ENCODE data around the gene PGAM5. TPM values are rescaled to one million over a fixed set of nuclear protein-coding genes. Genes with fewer than 3 reads are reported as not detected.
A peak's percentile ranks its signal among the peaks of the same experiment; 100 is the strongest.

The PGAM5 gene
- total and polyA plus RNA-seq, 9 of the 15 experiments (the other 6 are each of a cell fraction or from before 2014, with no cell fraction given): 7.4 to 121 (median 69.5) TPM

DNA sequence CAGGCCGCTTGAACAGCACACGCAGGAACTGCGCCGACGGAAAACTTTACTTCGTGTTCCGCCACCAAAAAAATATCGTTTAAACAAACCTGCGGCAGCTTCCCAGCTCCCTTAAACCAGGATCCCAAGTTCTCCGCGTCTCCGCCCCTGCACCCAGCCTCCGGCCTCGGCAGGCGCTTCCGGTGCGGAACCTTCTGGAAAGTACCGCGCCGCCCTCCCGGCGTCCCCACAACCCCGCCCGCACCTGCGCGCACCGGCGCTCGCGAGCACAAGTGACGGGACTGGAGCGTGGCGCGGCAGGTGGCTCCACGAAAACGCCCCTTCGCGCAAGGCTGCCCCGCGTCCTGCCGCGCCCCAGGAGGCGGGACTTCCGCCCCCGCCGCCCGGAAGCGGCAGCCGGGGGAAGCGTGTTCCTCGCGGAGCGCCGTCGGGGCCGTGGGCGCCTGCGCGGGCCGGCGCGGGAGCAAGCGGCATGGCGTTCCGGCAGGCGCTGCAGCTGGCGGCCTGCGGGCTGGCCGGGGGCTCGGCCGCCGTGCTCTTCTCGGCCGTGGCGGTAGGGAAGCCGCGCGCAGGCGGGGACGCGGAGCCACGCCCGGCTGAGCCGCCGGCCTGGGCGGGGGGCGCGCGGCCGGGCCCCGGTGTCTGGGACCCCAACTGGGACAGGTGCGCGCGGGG lies at the start of gene PGAM5 (continued):
- TF ChIP-seq, protein P1, sequence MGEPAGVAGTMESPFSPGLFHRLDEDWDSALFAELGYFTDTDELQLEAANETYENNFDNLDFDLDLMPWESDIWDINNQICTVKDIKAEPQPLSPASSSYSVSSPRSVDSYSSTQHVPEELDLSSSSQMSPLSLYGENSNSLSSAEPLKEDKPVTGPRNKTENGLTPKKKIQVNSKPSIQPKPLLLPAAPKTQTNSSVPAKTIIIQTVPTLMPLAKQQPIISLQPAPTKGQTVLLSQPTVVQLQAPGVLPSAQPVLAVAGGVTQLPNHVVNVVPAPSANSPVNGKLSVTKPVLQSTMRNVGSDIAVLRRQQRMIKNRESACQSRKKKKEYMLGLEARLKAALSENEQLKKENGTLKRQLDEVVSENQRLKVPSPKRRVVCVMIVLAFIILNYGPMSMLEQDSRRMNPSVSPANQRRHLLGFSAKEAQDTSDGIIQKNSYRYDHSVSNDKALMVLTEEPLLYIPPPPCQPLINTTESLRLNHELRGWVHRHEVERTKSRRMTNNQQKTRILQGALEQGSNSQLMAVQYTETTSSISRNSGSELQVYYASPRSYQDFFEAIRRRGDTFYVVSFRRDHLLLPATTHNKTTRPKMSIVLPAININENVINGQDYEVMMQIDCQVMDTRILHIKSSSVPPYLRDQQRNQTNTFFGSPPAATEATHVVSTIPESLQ (CRISPR knock-in tag; IDR thresholded peaks at IDR 0.05): no peak
- TF ChIP-seq, protein P2, sequence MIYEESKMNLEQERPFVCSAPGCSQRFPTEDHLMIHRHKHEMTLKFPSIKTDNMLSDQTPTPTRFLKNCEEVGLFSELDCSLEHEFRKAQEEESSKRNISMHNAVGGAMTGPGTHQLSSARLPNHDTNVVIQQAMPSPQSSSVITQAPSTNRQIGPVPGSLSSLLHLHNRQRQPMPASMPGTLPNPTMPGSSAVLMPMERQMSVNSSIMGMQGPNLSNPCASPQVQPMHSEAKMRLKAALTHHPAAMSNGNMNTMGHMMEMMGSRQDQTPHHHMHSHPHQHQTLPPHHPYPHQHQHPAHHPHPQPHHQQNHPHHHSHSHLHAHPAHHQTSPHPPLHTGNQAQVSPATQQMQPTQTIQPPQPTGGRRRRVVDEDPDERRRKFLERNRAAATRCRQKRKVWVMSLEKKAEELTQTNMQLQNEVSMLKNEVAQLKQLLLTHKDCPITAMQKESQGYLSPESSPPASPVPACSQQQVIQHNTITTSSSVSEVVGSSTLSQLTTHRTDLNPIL (CRISPR knock-in tag; IDR thresholded peaks at IDR 0.05): no peak
- TF ChIP-seq ZEB2 (IDR thresholded peaks at IDR 0.05) (peak; percentile 84), ZNF778 (CRISPR knock-in tag; IDR thresholded peaks at IDR 0.05) (no peak), ESRRA (IDR thresholded peaks at IDR 0.05; ENCODE audit: borderline replicate concordance, low read depth) (peak; percentile 67; the same call in 1 of the 2 replicates), CBX5 (IDR thresholded peaks at IDR 0.05; ENCODE audit: borderline replicate concordance, low read depth) (0 out of 2 replicates have a peak, but pooled peaks have one; percentile 36), ZNF175 (CRISPR knock-in tag; IDR thresholded peaks at IDR 0.05; ENCODE audit: low read depth) (no peak), ZNF57 (CRISPR knock-in tag; IDR thresholded peaks at IDR 0.05) (no peak), BCOR (IDR thresholded peaks at IDR 0.05) (no peak), RBM39 (optimal IDR thresholded peaks at IDR 0.05; ENCODE audit: low read depth, low read length) (no peak), ZBTB17 (CRISPR knock-in tag; IDR thresholded peaks at IDR 0.05) (0 out of 2 replicates have a peak, but pooled peaks have one; percentile 71), SRSF3 (IDR thresholded peaks at IDR 0.05; ENCODE audit: insufficient read depth, low read length) (no peak)
- TF ChIP-seq, protein P3, sequence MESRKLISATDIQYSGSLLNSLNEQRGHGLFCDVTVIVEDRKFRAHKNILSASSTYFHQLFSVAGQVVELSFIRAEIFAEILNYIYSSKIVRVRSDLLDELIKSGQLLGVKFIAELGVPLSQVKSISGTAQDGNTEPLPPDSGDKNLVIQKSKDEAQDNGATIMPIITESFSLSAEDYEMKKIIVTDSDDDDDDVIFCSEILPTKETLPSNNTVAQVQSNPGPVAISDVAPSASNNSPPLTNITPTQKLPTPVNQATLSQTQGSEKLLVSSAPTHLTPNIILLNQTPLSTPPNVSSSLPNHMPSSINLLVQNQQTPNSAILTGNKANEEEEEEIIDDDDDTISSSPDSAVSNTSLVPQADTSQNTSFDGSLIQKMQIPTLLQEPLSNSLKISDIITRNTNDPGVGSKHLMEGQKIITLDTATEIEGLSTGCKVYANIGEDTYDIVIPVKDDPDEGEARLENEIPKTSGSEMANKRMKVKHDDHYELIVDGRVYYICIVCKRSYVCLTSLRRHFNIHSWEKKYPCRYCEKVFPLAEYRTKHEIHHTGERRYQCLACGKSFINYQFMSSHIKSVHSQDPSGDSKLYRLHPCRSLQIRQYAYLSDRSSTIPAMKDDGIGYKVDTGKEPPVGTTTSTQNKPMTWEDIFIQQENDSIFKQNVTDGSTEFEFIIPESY (CRISPR knock-in tag; IDR thresholded peaks at IDR 0.05): 0 out of 2 replicates have a peak, but pooled peaks have one; percentile 34
- TF ChIP-seq, protein P4, sequence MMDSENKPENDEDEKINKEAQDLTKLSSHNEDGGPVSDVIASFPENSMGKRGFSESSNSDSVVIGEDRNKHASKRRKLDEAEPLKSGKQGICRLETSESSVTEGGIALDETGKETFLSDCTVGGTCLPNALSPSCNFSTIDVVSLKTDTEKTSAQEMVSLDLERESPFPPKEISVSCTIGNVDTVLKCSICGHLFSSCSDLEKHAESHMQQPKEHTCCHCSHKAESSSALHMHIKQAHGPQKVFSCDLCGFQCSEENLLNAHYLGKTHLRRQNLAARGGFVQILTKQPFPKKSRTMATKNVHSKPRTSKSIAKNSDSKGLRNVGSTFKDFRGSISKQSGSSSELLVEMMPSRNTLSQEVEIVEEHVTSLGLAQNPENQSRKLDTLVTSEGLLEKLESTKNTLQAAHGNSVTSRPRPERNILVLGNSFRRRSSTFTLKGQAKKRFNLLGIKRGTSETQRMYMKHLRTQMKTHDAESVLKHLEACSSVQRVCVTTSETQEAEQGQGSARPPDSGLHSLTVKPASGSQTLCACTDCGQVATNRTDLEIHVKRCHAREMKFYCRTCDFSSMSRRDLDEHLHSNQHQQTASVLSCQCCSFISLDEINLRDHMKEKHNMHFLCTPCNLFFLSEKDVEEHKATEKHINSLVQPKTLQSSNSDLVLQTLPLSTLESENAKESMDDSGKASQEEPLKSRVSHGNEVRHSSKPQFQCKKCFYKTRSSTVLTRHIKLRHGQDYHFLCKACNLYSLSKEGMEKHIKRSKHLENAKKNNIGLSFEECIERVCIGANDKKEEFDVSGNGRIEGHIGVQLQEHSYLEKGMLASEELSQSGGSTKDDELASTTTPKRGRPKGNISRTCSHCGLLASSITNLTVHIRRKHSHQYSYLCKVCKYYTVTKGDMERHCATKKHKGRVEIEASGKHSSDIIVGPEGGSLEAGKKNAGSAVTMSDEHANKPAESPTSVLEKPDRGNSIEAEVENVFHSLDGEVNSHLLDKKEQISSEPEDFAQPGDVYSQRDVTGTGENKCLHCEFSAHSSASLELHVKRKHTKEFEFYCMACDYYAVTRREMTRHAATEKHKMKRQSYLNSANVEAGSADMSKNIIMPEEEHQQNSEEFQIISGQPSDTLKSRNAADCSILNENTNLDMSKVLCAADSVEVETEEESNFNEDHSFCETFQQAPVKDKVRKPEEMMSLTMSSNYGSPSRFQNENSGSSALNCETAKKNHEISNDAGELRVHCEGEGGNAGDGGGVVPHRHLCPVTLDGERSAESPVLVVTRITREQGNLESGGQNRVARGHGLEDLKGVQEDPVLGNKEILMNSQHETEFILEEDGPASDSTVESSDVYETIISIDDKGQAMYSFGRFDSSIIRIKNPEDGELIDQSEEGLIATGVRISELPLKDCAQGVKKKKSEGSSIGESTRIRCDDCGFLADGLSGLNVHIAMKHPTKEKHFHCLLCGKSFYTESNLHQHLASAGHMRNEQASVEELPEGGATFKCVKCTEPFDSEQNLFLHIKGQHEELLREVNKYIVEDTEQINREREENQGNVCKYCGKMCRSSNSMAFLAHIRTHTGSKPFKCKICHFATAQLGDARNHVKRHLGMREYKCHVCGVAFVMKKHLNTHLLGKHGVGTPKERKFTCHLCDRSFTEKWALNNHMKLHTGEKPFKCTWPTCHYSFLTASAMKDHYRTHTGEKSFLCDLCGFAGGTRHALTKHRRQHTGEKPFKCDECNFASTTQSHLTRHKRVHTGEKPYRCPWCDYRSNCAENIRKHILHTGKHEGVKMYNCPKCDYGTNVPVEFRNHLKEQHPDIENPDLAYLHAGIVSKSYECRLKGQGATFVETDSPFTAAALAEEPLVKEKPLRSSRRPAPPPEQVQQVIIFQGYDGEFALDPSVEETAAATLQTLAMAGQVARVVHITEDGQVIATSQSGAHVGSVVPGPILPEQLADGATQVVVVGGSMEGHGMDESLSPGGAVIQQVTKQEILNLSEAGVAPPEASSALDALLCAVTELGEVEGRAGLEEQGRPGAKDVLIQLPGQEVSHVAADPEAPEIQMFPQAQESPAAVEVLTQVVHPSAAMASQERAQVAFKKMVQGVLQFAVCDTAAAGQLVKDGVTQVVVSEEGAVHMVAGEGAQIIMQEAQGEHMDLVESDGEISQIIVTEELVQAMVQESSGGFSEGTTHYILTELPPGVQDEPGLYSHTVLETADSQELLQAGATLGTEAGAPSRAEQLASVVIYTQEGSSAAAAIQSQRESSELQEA (IDR thresholded peaks at IDR 0.05; ENCODE audit: low read depth): peak; percentile 70; the same call in 1 of the 2 replicates
